Measurements from ENCODE around the gene SLC16A10. TPM values are rescaled to one million over a fixed set of nuclear protein-coding genes. Genes with fewer than 3 reads are reported as not detected.

The SLC16A10 gene
- total RNA-seq, 2 experiments from 2014 or later = 13.4 to 13.8 TPM

DNA sequence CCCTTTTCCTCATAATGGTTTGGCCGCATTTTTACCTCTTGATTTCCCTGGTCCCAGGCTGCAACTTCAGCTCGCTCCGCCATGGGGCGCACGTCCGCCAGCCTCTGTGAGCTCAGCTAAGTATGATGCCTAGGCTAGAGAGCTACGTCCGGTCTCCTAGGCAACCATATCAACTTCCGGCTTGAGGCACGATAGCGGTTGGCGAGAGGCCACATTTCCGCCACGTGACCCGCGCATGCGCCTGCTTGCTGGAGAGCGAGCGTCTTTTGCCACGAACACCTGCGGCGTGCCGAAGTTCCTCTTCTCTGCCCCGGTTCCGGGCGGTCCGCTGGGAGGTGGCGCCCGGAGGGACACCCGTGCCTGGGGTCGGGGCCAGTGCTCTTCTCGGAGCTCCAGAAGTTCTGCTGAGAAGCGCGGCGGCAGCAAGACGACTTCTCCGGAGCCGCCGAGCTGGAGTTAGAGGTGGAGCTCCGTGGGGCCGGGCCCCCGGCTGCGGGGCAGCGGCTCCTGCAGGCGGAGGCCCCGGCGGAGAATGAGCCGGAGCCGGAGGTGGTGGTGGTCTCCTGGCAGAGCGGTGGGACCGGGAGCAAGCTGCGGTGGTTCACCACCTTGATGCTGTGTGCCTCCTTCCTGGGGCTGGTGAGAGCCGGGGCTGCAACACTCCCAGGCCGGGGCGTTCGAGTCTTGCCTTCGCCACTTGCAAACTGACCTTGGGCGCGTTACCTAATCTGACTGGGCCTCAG, 172.0 kb downstream of the SLC16A10 start:
- no peaks in the 10 kb centered on the region for H3K27me3 Mint-ChIP-seq
- Histone ChIP-seq H3K4me1 (ENCODE audit: insufficient read depth, low read length) (peaks cover 28% of the 10 kb centered on the region), H3K9me3 (ENCODE audit: control insufficient read depth in 1 of 2, insufficient read depth in 1 of 2, low read length in 2 of 2) (no peaks in the 10 kb centered on the region), H3K36me3 (ENCODE audit: insufficient read depth, low read length) (peaks cover 11% of the 10 kb centered on the region), H3K27me3 (ENCODE audit: control insufficient read depth in 1 of 2, insufficient read depth in 2 of 2, low read length in 2 of 2) (no peaks in the 10 kb centered on the region), H3K27ac (ENCODE audit: low read depth in 1 of 2, low read length in 2 of 2) (peak overlapping the region; percentile 78 to 89), H3K4me3 (ENCODE audit: low read length) (peak overlapping the region; percentile 60)
- peak; percentile 95 for ATAC-seq (ENCODE audit: poor library complexity)
- TF ChIP-seq, protein P1, sequence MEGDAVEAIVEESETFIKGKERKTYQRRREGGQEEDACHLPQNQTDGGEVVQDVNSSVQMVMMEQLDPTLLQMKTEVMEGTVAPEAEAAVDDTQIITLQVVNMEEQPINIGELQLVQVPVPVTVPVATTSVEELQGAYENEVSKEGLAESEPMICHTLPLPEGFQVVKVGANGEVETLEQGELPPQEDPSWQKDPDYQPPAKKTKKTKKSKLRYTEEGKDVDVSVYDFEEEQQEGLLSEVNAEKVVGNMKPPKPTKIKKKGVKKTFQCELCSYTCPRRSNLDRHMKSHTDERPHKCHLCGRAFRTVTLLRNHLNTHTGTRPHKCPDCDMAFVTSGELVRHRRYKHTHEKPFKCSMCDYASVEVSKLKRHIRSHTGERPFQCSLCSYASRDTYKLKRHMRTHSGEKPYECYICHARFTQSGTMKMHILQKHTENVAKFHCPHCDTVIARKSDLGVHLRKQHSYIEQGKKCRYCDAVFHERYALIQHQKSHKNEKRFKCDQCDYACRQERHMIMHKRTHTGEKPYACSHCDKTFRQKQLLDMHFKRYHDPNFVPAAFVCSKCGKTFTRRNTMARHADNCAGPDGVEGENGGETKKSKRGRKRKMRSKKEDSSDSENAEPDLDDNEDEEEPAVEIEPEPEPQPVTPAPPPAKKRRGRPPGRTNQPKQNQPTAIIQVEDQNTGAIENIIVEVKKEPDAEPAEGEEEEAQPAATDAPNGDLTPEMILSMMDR (IDR thresholded peaks at IDR 0.05) = peak; percentile 96
- POLR2A ChIA-PET = interaction anchor here (0.6 to 2.7 kb wide), 27 partner anchors 8 to 1079 kb away, joined by 3 to 59 read pairs (median 5); partner anchors contain the start of genes AMD1, CDC40, CDK19 and FAM229B
- H3K4me3 Mint-ChIP-seq = peak overlapping the region; percentile 90
- peak overlapping the region; percentile 87 for H3K27ac Mint-ChIP-seq
- DNase-seq = peak; percentile 98 to 100 (median 99)
- CTCF ChIA-PET = interaction anchor here (0.6 to 1.5 kb wide), 18 partner anchors 9 to 828 kb away, joined by 3 to 19 read pairs (median 4); partner anchors contain the start of genes FAM229B, REV3L, RPF2 and TRAF3IP2
- H3K9me3 Mint-ChIP-seq = no peaks in the 10 kb centered on the region
- peaks cover 20% of the 10 kb centered on the region for H3K36me3 Mint-ChIP-seq (ENCODE audit: low read depth)
- intact Hi-C loops (cut with DNase I, micrococcal nuclease) = loop anchor here (1.0 to 10.0 kb wide), 11 partner anchors 219 to 1572 kb away; partner anchors contain the start of genes RPF2 (in 2 of the 2), CDK19 (in 1 of the 2), REV3L (in 1 of the 2) and TRAF3IP2 (in 1 of the 2)
- peaks cover 35% of the 10 kb centered on the region for H3K4me1 Mint-ChIP-seq (ENCODE audit: low read depth)

DNA sequence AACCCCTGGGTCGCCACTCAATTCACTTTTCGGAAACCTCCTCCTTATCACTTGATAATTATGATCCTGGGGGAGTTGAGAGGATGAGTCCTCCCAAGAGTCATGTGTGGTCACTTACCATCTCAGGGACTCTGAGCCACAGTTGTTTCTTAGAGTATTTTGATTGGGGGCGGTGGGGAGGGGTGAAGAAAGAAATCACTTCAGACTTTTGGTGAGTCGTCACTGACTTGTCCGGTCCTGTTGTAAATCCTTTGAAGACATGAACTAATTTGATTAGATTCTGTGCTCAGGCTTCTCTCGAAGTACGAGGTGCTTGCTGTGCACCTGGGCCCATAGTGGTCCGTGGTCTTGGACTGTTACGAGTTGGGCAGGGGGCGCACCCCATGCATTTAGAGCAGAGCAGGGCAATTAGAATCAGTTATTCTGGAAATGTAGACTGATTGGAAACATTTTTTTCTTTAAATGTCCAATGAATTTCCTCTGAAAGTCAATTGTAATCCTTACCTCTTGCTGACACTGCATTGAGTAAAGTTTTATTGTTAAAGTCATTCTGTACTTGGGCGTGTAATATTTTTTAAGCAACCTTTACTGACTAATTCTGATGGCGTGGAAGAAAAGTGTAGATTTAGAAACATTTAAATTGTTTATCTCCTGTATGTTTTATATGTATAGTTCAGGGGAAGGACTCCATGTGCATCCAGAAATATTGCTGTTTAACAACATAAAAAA, 173.4 kb downstream of the SLC16A10 start:
- Histone ChIP-seq H3K36me3 (ENCODE audit: insufficient read depth, low read length) (peaks cover 17% of the 10 kb centered on the region), H3K4me3 (ENCODE audit: low read length) (no peak overlapping the region), H3K27me3 (ENCODE audit: control insufficient read depth in 1 of 2, insufficient read depth in 2 of 2, low read length in 2 of 2) (no peaks in the 10 kb centered on the region), H3K9me3 (ENCODE audit: control insufficient read depth in 1 of 2, insufficient read depth in 1 of 2, low read length in 2 of 2) (no peaks in the 10 kb centered on the region), H3K27ac (ENCODE audit: low read depth in 1 of 2, low read length in 2 of 2) (no peak overlapping the region), H3K4me1 (ENCODE audit: insufficient read depth, low read length) (peaks cover 28% of the 10 kb centered on the region)
- intact Hi-C loops (cut with DNase I, micrococcal nuclease) = loop anchor here in 1 of 2 experiments (5.0 kb wide), 1 partner anchor 827 kb away; the partner anchor contains the start of genes FAM229B and TUBE1
- no peaks in the 10 kb centered on the region for H3K27me3 Mint-ChIP-seq
- ChIA-PET POLR2A (interaction anchor here (2.4 to 2.7 kb wide), 2 partner anchors 9 to 223 kb away, joined by 9 to 59 read pairs; partner anchors contain the start of gene REV3L), CTCF (no interaction called here)
- ATAC-seq (ENCODE audit: poor library complexity) (no peak), DNase-seq (no peak)
- H3K4me1 Mint-ChIP-seq (ENCODE audit: low read depth) = peaks cover 35% of the 10 kb centered on the region
- H3K4me3 Mint-ChIP-seq = peak overlapping the region; percentile 67
- TF ChIP-seq, protein P1 (IDR thresholded peaks at IDR 0.05) = no peak
- H3K36me3 Mint-ChIP-seq (ENCODE audit: low read depth) = peaks cover 33% of the 10 kb centered on the region
- H3K27ac Mint-ChIP-seq = peak overlapping the region; percentile 87
- H3K9me3 Mint-ChIP-seq = no peaks in the 10 kb centered on the region

DNA sequence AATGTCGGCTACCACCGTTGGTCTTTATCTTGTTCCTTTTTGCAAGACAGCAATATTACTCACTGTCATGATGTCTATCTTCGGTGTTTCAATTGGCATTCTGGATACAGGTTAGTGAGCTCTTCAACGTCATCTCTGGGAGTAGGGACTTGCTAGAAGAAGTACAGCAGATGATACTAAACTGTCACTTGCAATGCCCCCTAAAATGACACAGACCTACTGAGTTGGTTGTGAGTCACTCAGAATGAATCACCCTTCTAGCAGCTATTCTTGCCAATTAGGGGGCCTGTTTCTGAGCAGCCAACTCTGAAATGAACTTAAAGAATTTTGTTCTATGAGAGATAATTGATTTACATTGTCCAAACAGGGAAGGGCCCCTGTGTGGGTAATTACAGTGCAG, 176.5 kb downstream of the SLC16A10 start:
- CTCF ChIA-PET = interaction anchor here (0.5 kb wide), 1 partner anchor 780 kb away, joined by 5 read pairs; no protein-coding TSS in a partner anchor
- no peak overlapping the region for H3K27ac ChIP-seq (ENCODE audit: low read depth in 1 of 2, low read length in 2 of 2)
- DNase-seq (peak in 1 of 14 experiments; percentile 21), ATAC-seq (ENCODE audit: poor library complexity) (no peak)
- Mint-ChIP-seq H3K36me3 (ENCODE audit: low read depth) (peaks cover 64% of the 10 kb centered on the region), H3K27ac (no peak overlapping the region), H3K9me3 (no peaks in the 10 kb centered on the region), H3K4me1 (ENCODE audit: low read depth) (peaks cover 48% of the 10 kb centered on the region), H3K4me3 (no peak overlapping the region), H3K27me3 (no peaks in the 10 kb centered on the region)
- no peaks in the 10 kb centered on the region for H3K27me3 ChIP-seq (ENCODE audit: control insufficient read depth in 1 of 2, insufficient read depth in 2 of 2, low read length in 2 of 2)
- intact Hi-C loops (cut with DNase I, micrococcal nuclease) = loop anchor here in 1 of 2 experiments (5.0 kb wide), 1 partner anchor 823 kb away; the partner anchor contains the start of genes FAM229B and TUBE1
- POLR2A ChIA-PET = no interaction called here
- H3K9me3 ChIP-seq (ENCODE audit: control insufficient read depth in 1 of 2, insufficient read depth in 1 of 2, low read length in 2 of 2) = no peaks in the 10 kb centered on the region
- peaks cover 42% of the 10 kb centered on the region for H3K36me3 ChIP-seq (ENCODE audit: insufficient read depth, low read length)
- TF ChIP-seq, protein P1 (IDR thresholded peaks at IDR 0.05) = no peak
- H3K4me3 ChIP-seq (ENCODE audit: low read length) = no peak overlapping the region
- H3K4me1 ChIP-seq (ENCODE audit: insufficient read depth, low read length) = peaks cover 25% of the 10 kb centered on the region
